ENCODE measurements around the gene RCOR2.

The RCOR2 gene

GRCh38 chr11:63922673-63923192, 5.8 kb upstream of the RCOR2 start:
- no peak for DNase-seq (ENCODE audit: low spot score)

DNA sequence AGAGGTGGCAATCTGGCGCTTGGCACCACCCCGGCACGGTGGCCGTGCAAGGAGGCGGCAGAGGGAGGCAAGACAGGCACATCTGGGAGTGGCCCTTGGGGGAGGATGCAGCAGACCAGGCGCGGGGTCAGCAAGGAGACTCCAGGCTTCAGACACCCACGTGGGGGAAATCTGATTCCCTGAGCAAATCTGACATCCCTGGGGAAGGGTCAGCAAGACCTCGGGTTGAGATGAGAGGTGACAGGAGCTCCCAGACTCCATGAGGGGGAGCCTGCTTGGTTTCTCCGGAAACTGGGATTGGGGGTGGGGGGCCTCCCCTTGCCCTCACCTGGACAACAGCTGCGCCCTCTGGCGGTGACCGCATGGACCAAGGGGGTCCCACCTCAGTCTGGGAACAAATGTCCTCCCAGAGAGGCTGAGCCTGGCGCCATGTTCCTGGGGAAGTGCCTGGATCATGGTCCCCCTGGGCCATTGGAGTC, 4.0 kb upstream of the RCOR2 start:
- DNase-seq (ENCODE audit: low spot score), result no peak

DNA sequence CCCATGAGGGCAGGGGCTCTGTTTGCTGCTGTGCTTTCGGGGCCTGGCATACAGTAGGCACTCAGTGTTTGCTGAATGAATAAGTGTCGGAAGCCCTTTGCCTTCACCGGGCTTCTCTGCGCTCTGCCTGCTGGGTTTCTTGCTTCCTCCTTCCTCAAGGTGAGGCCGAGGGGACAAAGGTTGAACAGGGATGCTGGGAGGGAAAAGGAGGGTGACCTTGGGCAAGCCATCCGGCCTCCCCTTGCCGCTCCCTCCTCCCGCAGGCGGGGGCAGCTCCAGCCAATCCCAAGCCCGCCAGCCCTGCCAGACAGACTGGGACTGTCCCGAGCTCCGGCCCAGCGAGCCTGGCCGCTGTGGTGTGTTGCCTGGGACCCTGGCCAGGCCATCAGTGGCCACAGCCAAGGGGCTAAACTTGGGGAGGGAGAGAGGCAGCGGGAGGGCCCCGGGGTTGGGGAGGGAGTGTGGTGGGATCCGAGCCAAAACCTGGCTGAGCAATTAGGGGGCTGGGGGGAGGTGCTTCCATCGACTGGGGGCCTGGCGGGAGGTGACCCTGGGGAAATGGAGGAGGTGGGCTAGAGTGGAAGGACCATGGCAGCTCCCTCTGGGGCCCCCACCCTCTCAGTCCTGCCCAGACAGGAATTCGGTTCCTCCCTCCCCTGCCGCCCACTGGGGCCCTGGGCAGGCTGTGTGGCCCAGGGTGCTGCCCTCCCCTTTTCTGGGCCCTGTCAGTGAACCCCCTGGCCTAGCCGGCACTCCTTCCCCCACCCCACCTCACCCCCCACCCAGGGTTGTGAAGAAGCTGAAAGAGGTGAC, 3.4 kb upstream of the RCOR2 start:
- DNase-seq (ENCODE audit: low spot score), result peak; percentile 32

- DNase-seq (ENCODE audit: low spot score), result peak; percentile 41
Measured at GRCh38 chr11:63919267-63920125, 2.5 kb upstream of the RCOR2 start.

DNA sequence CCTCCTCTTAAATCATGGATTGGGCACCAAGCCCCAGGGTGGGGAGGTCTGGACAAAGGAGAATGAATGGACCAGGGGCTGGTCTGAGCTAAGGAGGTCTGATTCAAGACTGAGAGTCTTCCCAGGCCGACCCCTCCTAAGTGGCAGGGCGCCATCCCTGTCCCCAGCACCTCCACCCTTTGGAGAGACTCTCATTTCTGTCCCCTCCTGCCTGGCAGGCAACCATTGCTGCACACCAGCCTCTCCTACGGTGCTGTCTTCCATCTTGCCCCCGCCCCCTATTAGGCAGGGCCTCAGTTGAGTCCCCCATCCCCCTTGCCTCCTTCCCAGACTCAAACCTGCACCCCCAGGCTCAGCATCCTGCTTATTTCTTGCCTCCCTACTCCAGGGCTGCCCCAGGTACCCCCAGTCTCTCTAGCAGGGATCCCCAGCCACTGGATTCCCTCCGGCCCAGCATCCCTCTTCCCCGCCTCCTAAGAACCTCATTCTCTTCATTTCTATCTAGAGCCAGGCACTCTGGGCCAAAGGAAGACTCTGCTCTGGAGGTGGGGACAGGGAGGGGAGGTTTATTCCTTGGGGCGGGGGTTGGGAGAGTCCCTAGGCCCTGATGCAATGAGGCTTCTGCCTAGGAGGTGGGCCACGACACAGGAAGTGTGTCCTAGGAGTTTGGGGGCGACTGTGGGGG, 1.7 kb upstream of the RCOR2 start:
- DNase-seq (ENCODE audit: low spot score), result no peak

- peak; percentile 34 for DNase-seq (ENCODE audit: low spot score)
Measured at GRCh38 chr11:63917692-63918506, 935 bp upstream of the RCOR2 start.

DNA sequence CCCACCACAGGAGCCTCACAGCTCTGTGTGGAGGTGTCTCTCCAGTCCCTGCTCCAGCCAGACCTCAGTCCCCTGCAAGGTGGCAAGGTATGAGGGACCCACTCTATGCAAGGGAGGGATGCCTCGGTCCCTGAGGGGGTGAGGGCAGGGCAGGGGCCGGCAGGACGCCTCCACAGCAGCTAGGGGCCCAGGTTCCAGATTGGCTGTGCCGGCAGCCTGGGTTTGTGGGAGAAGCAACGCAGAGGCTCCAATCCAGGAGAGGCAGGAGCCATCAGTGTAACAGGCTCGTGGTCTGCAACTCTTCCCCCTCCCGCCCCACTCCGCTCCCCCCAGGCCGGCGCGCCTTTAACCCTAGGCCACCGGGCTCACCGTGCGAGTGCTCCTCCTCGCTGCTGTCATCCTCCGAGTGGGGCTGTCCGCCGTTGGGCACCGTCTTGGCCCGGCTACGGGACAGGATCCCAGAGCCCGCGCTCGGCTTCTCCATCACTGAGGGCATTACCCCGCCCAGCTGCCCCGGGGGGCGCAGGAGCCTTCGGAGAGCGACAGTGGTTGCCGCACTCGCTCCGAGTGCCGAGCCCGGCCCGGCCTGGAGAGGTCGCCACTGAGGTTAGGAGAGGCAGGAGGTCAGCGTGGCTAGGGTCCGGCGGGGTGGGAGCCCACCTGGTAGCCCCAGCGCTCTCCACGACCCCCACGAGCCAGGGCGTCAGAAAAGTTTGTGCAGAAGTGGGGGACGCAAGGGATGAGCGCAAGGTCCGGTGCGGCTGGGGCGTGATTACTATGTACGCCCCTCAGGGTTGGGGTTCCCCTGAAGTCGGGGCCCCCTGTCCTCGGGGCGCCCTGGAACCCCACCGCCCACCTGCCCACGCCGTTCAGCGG, 765 bp downstream of the RCOR2 start:
- DNase-seq (ENCODE audit: low spot score), result peak; percentile 27

DNA sequence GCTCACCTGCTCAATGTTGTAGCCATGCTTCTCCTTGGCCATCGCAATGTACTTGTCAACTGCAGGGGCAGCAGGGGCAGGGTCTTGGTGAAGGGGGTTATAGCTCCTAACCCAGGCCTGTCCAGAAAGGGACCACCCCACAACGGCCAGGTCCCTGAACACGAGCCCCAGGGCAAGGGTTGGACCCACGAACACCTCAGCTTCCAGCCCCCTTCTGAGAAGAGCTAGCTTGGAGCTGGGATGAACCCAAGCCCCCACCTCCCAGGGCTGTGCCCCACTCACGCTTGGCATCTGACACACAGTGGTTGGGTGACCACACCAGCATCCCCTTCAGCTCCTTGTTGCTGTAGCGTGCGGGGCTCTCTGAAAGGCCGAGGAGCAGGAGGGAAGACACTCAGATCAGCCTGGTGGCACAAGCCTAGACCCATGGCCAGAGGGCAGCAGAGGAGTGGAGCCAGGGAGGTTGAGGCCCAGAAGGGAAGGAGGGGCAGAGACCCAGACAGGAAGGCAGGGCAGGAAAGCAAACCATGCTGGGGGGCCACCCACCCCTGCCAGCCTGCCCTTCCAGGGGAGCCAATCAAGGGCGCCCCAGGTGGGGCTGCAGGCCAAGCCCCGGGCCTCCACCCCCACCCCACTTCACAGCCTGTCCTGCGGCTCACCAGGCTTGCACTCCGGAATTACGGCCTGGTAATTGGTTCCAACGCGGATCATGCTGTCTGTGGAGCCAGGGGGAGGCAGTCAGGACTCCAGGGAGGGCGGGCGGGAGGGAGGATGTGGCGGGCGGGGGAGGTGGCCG, 1.9 kb downstream of the RCOR2 start:
- no peak for DNase-seq (ENCODE audit: low spot score)

DNA sequence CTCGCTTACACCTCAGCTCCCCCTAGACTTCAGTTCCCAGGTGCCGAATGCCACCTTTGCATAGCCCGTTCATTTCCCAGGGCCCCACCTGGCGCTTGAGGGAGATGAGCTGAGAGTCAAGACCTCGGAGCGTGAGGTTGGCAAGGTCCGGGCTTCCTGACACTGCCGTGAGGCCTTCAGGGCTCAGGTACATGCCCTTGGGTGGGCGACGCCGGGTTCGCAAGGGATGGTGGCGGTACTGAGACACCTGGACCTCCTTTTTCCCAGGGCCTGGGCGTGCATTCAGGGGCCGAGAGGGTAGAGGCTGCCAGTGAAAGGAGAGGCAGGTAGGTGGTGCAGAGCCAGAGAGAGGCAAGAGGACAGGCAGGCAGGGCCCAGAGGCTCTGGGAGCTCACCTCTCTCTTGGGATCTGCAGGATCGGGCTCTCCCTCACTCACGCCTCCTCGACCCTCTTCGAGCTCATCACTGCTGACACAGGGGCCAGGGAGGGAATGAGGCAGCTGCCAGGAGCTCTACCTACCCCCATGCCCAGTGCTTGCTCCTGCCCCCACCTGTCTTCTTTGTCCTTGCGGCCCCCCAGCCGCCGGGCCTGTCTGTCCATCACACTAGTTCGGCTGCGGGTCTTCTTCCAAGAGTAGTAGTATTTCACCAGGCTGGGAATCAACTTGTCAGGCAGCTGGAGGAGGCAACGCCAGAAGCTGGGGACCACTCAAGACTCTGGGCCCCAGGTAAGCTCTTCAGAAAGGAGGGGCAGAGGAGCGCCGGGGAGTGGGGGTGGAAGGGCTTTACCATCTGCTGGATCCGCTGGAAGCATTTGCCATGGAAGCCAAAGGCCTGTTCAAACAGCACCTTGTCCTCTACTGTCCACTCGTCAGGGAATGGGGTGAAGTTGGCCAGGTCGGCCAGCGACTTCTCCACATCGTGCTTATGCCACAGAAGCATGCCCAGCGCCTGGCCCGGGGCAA, 2.8 kb downstream of the RCOR2 start:
- DNase-seq (ENCODE audit: low spot score), result no peak

DNA sequence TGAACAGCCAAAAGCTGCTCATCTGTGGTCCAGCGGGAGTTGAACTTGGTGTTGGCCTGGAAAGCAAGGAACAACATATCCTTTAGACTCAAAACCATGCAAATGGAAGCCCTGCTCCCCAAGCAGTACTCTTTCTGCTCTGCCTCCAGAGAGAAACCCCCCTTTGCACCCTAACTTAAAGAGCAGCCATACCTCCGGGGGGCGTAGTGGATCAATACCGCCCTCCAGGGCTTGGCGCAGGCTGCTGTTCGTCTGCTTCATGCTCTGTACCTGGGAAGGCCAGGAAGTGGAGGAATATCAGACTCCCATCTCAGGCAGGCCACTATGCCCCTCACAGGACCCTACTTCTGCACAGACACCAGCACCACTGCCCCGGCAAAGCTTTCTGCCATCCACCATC, 4.3 kb downstream of the RCOR2 start:
- no peak for DNase-seq (ENCODE audit: low spot score)

- no peak for DNase-seq (ENCODE audit: low spot score)
Measured at GRCh38 chr11:63911876-63912275, 5.1 kb downstream of the RCOR2 start.

GRCh38 chr11:63911440-63911839, 5.5 kb downstream of the RCOR2 start:
- DNase-seq (ENCODE audit: low spot score), result no peak

GRCh38 chr11:63910675-63911074, 6.3 kb downstream of the RCOR2 start:
- DNase-seq (ENCODE audit: low spot score), result no peak

GRCh38 chr11:63909591-63910506, 7.1 kb downstream of the RCOR2 start:
- DNase-seq (ENCODE audit: low spot score), result no peak

DNA sequence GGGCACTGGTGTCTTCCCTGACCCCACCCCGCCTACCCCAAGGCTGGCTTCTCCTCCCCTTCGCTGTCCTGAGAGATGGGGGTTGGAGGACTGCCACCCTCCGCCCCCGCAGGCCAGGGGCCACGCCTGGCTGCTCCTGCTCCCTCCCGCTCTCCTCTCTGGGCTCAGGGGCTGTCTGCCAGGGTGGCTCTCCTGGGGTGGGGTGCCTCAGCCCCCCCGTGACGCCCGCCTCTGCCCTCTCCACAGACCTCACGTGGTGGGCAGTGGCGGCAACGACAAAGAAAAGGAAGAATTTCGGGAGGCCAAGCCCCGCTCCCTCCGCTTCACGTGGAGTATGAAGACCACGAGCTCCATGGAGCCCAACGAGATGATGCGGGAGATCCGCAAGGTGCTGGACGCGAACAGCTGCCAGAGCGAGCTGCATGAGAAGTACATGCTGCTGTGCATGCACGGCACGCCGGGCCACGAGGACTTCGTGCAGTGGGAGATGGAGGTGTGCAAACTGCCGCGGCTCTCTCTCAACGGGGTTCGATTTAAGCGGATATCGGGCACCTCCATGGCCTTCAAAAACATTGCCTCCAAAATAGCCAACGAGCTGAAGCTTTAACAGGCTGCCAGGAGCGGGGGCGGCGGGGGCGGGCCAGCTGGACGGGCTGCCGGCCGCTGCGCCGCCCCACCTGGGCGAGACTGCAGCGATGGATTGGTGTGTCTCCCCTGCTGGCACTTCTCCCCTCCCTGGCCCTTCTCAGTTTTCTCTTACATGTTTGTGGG, 8.1 kb downstream of the RCOR2 start:
- DNase-seq (ENCODE audit: low spot score), result no peak

DNA sequence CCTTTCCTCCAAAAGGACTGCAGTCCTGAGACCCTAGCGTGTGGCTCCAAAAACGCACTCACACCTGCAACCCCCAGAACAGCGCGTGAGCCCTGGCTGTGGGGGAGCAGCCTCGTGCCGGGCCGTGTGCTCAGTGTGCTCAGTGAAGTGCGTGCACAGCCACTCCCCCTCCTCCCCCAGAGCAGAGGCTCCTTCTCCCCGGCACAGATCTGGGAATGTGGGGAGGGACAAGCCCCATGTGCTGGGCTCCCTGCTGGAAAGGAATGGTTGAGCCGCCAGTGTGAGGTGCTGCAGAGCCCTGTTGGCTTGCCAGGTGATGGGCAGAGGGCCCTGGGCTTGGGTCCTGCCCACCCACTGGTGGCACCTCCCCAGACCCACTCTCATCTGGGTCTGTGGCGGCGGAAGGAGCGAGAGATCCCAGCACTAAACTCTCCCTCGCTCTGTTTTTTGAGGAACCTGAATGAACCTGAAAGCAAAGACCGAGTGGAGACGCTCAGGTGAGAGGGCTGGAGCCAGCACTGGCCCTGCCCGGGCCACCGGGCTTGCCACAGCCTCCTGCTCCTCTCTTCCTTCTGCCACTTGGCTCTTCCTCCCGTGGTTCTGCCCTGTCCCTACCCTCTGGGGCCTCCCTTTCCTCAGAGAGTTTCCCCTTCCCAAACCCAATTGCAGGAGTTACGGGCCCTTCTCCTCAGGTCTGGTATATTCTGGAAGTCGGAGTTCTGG, 9.0 kb downstream of the RCOR2 start:
- no peak for DNase-seq (ENCODE audit: low spot score)

Measured in kidney tubule cell (primary cell).